ENCODE measurements around the gene HELZ.
"Not testable (repeated sequence)": the region's sequence is repeated elsewhere in the genome, so short reads cannot be mapped to it uniquely, and the experiment has no call there.

DNA sequence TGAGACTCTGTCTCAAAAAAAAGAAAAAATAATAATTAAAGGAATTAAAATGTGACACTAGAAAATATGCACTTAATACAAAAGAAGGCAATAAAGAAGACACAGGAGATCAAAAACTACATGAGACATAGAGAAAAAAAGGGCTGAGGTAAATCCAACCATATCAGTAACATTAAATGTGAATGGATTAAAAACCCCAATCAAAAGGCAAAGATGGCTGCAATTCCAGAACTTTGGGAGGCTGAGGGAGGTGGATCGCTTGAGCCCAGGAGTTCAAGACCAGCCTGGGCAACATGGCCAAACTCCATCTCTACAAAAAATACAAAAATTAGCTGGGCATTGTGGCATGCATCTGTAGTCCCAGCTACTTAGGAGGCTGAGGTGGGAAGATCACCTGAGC, 103.0 kb downstream of the HELZ start:
- TF ChIP-seq, protein P1, sequence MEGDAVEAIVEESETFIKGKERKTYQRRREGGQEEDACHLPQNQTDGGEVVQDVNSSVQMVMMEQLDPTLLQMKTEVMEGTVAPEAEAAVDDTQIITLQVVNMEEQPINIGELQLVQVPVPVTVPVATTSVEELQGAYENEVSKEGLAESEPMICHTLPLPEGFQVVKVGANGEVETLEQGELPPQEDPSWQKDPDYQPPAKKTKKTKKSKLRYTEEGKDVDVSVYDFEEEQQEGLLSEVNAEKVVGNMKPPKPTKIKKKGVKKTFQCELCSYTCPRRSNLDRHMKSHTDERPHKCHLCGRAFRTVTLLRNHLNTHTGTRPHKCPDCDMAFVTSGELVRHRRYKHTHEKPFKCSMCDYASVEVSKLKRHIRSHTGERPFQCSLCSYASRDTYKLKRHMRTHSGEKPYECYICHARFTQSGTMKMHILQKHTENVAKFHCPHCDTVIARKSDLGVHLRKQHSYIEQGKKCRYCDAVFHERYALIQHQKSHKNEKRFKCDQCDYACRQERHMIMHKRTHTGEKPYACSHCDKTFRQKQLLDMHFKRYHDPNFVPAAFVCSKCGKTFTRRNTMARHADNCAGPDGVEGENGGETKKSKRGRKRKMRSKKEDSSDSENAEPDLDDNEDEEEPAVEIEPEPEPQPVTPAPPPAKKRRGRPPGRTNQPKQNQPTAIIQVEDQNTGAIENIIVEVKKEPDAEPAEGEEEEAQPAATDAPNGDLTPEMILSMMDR (IDR thresholded peaks at IDR 0.05; ENCODE audit: extremely low read depth in 1 of 2, insufficient read depth in 1 of 2, low read depth in 1 of 2, low read length in 2 of 2): not testable (repeated sequence)
- not testable (repeated sequence) for TF ChIP-seq POLR2A (IDR thresholded peaks at IDR 0.05; ENCODE audit: low read depth, low read length); EZH2 (IDR thresholded peaks at IDR 0.05; ENCODE audit: borderline replicate concordance, low read depth, low read length, severe bottlenecking); MYC (IDR thresholded peaks at IDR 0.05; ENCODE audit: low read depth, low read length); POLR2AphosphoS5 (IDR thresholded peaks at IDR 0.05; ENCODE audit: insufficient read depth, low read depth, low read length); FOS (IDR thresholded peaks at IDR 0.05; ENCODE audit: borderline replicate concordance, insufficient read depth, low read length); GATA2 (IDR thresholded peaks at IDR 0.05; ENCODE audit: insufficient read depth, insufficient read length, low read depth, low read length)
- TF ChIP-seq, protein P2, sequence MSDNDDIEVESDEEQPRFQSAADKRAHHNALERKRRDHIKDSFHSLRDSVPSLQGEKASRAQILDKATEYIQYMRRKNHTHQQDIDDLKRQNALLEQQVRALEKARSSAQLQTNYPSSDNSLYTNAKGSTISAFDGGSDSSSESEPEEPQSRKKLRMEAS (IDR thresholded peaks at IDR 0.05; ENCODE audit: insufficient read depth, insufficient read length): not testable (repeated sequence)
